ENCODE results near the gene KDELR3.
A peak's percentile ranks its signal among the peaks of the same experiment; 100 is the strongest.

KDELR3 gene

GRCh38 chr22:38494939-38495338 lies 27.0 kb downstream of the KDELR3 start:
- Histone ChIP-seq H3K27me3 (ENCODE audit: control insufficient read depth, insufficient read depth, low read length) (no peaks in the 10 kb centered on the region), H3K4me3 (ENCODE audit: low read length) (no peak overlapping the region), H3K4me1 (ENCODE audit: control insufficient read depth, insufficient read depth, low read length) (peaks cover 11% of the 10 kb centered on the region), H3K36me3 (ENCODE audit: control insufficient read depth, insufficient read depth, low read length) (peaks cover 49% of the 10 kb centered on the region), H3K9me3 (ENCODE audit: control insufficient read depth, low read length) (no peaks in the 10 kb centered on the region), H3K9ac (ENCODE audit: low read length) (no peak overlapping the region)

GRCh38 chr22:38497869-38498268 lies 30.0 kb downstream of the KDELR3 start:
- Histone ChIP-seq H3K9me3 (ENCODE audit: control insufficient read depth, low read length) (no peaks in the 10 kb centered on the region), H3K27me3 (ENCODE audit: control insufficient read depth, insufficient read depth, low read length) (no peaks in the 10 kb centered on the region), H3K36me3 (ENCODE audit: control insufficient read depth, insufficient read depth, low read length) (peaks cover 41% of the 10 kb centered on the region), H3K9ac (ENCODE audit: low read length) (no peak overlapping the region), H3K4me3 (ENCODE audit: low read length) (no peak overlapping the region), H3K4me1 (ENCODE audit: control insufficient read depth, insufficient read depth, low read length) (peaks cover 5% of the 10 kb centered on the region)

- Histone ChIP-seq H3K9me3 (ENCODE audit: control insufficient read depth, low read length) (no peaks in the 10 kb centered on the region), H3K4me1 (ENCODE audit: control insufficient read depth, insufficient read depth, low read length) (peaks cover 22% of the 10 kb centered on the region), H3K36me3 (ENCODE audit: control insufficient read depth, insufficient read depth, low read length) (peaks cover 19% of the 10 kb centered on the region), H3K9ac (ENCODE audit: low read length) (no peak overlapping the region), H3K27me3 (ENCODE audit: control insufficient read depth, insufficient read depth, low read length) (no peaks in the 10 kb centered on the region), H3K4me3 (ENCODE audit: low read length) (no peak overlapping the region)
These were observed 34.1 kb downstream of the KDELR3 start for GRCh38 chr22:38501797-38502672.

GRCh38 chr22:38503021-38503420 lies 35.1 kb downstream of the KDELR3 start:
- Histone ChIP-seq H3K4me1 (ENCODE audit: control insufficient read depth, insufficient read depth, low read length) (peaks cover 23% of the 10 kb centered on the region), H3K9ac (ENCODE audit: low read length) (no peak overlapping the region), H3K9me3 (ENCODE audit: control insufficient read depth, low read length) (no peaks in the 10 kb centered on the region), H3K36me3 (ENCODE audit: control insufficient read depth, insufficient read depth, low read length) (peaks cover 14% of the 10 kb centered on the region), H3K4me3 (ENCODE audit: low read length) (no peak overlapping the region), H3K27me3 (ENCODE audit: control insufficient read depth, insufficient read depth, low read length) (no peaks in the 10 kb centered on the region)

GRCh38 chr22:38504731-38505540 lies 37.0 kb downstream of the KDELR3 start:
- Histone ChIP-seq H3K27me3 (ENCODE audit: control insufficient read depth, insufficient read depth, low read length) (no peaks in the 10 kb centered on the region), H3K36me3 (ENCODE audit: control insufficient read depth, insufficient read depth, low read length) (peaks cover 5% of the 10 kb centered on the region), H3K4me1 (ENCODE audit: control insufficient read depth, insufficient read depth, low read length) (peaks cover 23% of the 10 kb centered on the region), H3K9me3 (ENCODE audit: control insufficient read depth, low read length) (no peaks in the 10 kb centered on the region), H3K4me3 (ENCODE audit: low read length) (peak overlapping the region; percentile 90), H3K9ac (ENCODE audit: low read length) (peak overlapping the region; percentile 100)

GRCh38 chr22:38505541-38506117 lies 37.7 kb downstream of the KDELR3 start:
- peak overlapping the region; percentile 100 for H3K9ac ChIP-seq (ENCODE audit: low read length)
- H3K27me3 ChIP-seq (ENCODE audit: control insufficient read depth, insufficient read depth, low read length): no peaks in the 10 kb centered on the region
- H3K9me3 ChIP-seq (ENCODE audit: control insufficient read depth, low read length): no peaks in the 10 kb centered on the region
- H3K4me3 ChIP-seq (ENCODE audit: low read length): peak overlapping the region; percentile 90
- peaks cover 23% of the 10 kb centered on the region for H3K4me1 ChIP-seq (ENCODE audit: control insufficient read depth, insufficient read depth, low read length)
- peaks cover 5% of the 10 kb centered on the region for H3K36me3 ChIP-seq (ENCODE audit: control insufficient read depth, insufficient read depth, low read length)

- Histone ChIP-seq H3K9ac (ENCODE audit: low read length) (peak within 1 kb of the TSS; percentile 100), H3K27me3 (ENCODE audit: control insufficient read depth, insufficient read depth, low read length) (no peaks in the 10 kb centered on the region), H3K36me3 (ENCODE audit: control insufficient read depth, insufficient read depth, low read length) (peaks cover 5% of the 10 kb centered on the region), H3K4me1 (ENCODE audit: control insufficient read depth, insufficient read depth, low read length) (peaks cover 23% of the 10 kb centered on the region), H3K4me3 (ENCODE audit: low read length) (peak within 1 kb of the TSS; percentile 90), H3K9me3 (ENCODE audit: control insufficient read depth, low read length) (no peaks in the 10 kb centered on the region)
These were observed 38.4 kb downstream of the KDELR3 start, which contains the start of gene DDX17 for GRCh38 chr22:38506118-38506962. DDX17 (minus strand) TSS chr22:38506311.

- Histone ChIP-seq H3K4me3 (ENCODE audit: low read length) (no peak overlapping the region), H3K9me3 (ENCODE audit: control insufficient read depth, low read length) (no peaks in the 10 kb centered on the region), H3K36me3 (ENCODE audit: control insufficient read depth, insufficient read depth, low read length) (no peaks in the 10 kb centered on the region), H3K9ac (ENCODE audit: low read length) (no peak overlapping the region), H3K27me3 (ENCODE audit: control insufficient read depth, insufficient read depth, low read length) (peaks cover 2% of the 10 kb centered on the region), H3K4me1 (ENCODE audit: control insufficient read depth, insufficient read depth, low read length) (peaks cover 7% of the 10 kb centered on the region)
These were observed 42.6 kb downstream of the KDELR3 start for GRCh38 chr22:38510416-38510970.

- Histone ChIP-seq H3K4me1 (ENCODE audit: control insufficient read depth, insufficient read depth, low read length) (no peaks in the 10 kb centered on the region), H3K9ac (ENCODE audit: low read length) (no peak overlapping the region), H3K9me3 (ENCODE audit: control insufficient read depth, low read length) (no peaks in the 10 kb centered on the region), H3K36me3 (ENCODE audit: control insufficient read depth, insufficient read depth, low read length) (no peaks in the 10 kb centered on the region), H3K27me3 (ENCODE audit: control insufficient read depth, insufficient read depth, low read length) (peaks cover 2% of the 10 kb centered on the region), H3K4me3 (ENCODE audit: low read length) (no peak overlapping the region)
These were observed 45.2 kb downstream of the KDELR3 start for GRCh38 chr22:38513063-38513462.

GRCh38 chr22:38518620-38519019 lies 50.7 kb downstream of the KDELR3 start:
- Histone ChIP-seq H3K4me1 (ENCODE audit: control insufficient read depth, insufficient read depth, low read length) (no peaks in the 10 kb centered on the region), H3K27me3 (ENCODE audit: control insufficient read depth, insufficient read depth, low read length) (no peaks in the 10 kb centered on the region), H3K36me3 (ENCODE audit: control insufficient read depth, insufficient read depth, low read length) (no peaks in the 10 kb centered on the region), H3K9me3 (ENCODE audit: control insufficient read depth, low read length) (no peaks in the 10 kb centered on the region), H3K4me3 (ENCODE audit: low read length) (no peak overlapping the region), H3K9ac (ENCODE audit: low read length) (no peak overlapping the region)

Measured in mucosa of stomach (tissue), 1 donor.